Activated CD4-positive, alpha-beta T cell treated with anti-CD3 and anti-CD28 coated beads for 24 hours (primary cell): ENCODE data around the gene U2AF2.
A peak's percentile ranks its signal among the peaks of the same experiment; 100 is the strongest.

Experiments used
- DNase-seq, 2 donors: peaks; one replicate each; pipeline ENCODE4 v3.0.0-alpha.2; 2020; ENCODE audit warnings: low read depth in 2 of 2

U2AF2 gene

DNA sequence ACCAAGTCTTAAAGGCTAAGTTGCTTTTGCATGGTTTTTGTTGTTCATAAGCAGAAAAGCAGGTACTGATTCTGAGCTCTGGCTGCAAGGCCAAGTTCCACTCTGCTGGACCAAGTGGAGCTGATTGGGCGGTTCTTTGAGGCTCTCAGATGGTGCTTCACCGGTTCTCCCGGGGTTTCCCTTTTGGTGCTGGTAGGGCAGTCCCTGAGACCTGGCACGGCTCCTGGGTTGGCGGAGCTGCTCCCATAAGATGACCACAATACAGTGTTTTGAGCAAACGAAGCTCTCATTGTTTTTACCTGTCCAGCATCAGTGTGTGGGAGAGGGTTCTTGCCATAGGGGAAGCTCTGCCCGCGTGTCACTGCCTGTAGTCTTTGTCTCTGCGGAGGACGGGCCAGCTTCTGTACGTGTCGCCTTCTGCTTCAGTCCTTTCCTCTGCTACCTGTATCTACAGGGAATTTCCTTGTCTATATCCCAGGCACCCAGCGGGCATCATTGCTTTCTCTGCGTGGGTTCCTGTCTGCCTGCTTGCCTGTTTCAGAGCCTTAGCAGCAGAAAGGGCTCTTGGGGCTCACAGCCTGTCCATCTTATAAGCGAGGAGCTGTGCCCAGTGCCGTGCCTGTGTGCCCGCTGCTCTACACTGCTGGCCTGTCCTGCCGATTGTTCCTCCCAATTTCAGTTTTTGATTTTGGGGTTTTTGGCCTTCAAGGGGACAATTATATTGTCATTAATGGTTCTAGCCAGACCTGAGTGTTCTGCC lies 2.3 kb downstream of the U2AF2 start:
- no peak for DNase-seq

DNA sequence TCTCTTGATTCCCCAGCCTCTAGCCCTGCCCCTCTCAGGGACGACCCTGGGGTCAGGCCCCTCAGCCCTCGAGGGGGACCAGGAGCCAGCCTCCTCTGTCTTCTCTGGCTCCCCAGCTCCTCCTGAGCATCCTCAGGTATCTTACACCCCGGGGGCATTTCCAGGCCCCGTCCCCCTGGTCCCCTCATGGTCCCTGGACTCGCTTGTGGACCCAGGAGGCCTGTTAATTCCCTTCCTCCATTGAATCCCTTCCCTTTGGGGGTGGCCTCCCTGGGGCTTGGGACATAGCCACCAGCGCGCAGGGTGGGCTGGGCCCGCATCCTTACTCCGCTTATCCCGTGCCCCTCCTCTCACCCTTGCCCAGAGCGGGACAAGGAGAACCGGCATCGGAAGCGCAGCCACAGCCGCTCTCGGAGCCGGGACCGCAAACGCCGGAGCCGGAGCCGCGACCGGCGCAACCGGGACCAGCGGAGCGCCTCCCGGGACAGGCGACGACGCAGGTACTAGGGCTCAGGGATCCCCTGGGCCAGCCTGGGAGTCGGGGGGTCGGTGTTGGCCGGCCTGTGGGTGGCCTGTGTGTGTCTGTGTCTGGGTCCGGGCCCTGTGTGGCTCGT lies 4.1 kb downstream of the U2AF2 start:
- no peak for DNase-seq

DNA sequence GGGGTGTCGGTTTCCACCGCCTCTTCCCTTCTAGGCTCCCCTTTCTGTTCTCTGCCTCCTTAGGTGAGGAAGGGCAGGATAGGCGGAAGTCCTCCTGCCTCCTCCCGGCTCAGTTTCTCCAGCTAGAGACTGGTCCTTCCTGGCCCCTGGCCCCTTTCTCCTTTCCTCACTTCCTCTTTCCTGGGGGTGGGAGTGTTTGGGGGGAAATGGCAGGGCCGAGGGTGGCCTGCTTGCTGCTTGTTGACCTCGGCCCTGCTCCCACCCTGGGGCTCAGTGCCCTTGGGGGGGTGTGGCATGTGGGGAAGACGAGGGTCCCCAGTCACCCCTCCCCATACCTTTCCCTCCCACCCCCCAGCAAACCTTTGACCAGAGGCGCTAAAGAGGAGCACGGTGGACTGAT lies 5.0 kb downstream of the U2AF2 start:
- DNase-seq = no peak

DNA sequence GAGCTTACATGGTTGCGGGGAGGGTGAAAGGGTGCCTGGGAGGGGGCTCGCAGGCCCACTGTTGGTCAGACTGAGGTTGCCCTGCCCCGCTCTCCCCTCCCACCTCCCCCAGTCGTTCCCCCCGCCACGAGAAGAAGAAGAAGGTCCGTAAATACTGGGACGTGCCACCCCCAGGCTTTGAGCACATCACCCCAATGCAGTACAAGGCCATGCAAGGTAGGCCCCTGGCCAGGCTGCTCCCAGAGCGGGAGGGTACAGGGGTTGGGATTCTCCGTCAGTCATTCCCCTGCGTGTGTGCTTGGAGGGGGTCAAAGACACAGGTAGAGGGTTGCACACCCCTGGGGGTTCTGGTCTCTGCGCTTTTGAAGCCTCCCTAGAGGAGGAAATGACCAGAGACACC lies 5.6 kb downstream of the U2AF2 start:
- no peak for DNase-seq

DNA sequence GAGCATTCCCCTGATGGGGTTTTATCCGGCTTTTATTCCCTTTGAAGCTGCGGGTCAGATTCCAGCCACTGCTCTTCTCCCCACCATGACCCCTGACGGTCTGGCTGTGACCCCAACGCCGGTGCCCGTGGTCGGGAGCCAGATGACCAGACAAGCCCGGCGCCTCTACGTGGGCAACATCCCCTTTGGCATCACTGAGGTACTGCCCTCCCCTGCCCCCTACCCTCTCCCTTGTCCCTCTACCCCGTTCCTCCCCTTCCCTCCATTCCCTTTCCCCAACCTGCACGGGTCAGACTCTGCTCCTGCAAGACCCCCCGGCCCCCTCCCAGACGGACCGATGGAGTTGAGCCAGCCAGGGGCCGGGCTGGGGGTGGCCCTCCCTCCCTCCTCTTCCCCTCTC lies 6.2 kb downstream of the U2AF2 start:
- no peak for DNase-seq

DNA sequence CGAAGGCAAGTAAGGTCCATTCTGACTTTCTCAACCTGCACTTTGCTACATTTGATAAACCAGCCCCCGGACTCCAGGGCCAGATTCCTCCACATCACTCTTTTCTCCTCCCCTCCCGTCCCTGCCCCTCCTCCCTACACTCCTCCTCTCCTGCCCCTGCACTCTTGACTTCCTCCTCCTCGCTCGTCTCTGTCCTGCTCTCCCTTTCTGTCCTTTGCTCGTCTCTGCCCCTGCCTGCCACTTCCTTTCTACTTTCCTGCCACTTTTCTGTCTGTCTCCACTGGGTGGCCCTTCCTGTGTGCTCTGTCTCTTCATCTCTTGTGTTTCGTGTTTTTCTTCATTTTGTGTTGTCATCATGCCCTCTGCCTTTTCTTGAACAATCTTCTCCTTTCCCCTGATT lies 7.0 kb downstream of the U2AF2 start:
- no peak for DNase-seq

DNA sequence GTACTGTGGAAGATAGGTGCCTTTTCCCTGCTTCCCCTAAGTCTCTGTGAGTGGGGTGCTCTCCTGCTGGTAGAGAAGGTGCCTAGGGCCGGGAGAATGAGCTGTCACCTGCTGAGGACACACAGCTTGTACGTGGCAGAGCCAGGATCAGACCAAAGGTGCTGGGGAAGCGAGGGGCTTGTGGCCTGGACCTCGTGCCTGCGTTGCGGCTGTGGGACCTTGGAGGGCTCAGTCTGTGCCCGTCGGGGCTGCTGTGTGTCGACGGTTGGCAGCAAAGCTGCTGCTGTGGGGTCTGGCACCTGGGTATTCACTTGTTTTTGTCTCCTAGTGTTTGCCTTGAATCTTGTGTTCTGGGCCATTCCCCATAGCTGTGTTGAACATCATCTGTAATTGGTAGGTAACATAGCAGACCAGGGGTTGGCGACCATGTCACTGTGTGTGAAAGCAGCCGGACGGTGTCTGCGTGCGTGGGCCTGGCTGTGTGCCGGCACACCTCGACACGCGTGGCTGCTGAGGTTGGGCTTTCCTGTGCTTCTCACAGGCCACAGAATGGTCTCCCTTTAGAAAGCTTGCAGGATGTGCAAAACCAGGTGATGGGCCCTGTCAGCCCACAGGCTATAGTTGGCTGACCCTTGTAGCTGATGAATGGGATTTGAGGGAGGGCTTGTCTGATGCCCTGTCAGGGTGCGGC lies 9.2 kb downstream of the U2AF2 start:
- DNase-seq = no peak

DNA sequence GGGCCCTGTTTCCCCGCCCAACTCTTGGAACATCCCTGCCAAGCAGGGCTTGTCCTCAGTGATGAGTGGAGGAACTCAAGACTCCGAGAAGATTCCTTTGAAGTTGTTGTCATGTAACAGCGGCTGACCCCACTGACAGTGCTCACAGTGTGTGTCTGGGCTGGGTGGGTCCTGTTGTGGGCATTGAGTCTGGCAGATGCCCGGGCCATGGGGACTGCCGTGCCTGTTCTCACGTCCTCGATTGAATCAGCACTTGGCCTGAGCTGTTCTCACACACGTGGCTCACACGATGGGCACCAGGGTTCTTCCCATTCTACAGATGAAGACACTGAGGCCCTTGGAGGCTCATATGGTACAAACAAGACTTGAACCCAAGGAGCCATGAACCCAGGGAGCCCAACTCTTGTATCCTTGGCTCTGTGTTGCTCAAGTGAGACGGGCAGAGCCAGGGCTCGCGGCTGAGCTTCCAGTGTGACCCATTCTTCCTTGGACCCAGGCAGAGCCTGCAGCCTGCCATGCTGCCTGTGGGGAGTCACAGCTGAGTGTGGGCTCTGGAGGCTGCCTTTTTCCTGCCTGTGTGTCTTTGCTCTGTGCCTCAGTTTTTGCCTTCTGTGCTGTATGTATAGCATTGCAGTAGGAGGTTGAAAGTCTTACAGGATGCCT lies 11.6 kb downstream of the U2AF2 start:
- DNase-seq = no peak

DNA sequence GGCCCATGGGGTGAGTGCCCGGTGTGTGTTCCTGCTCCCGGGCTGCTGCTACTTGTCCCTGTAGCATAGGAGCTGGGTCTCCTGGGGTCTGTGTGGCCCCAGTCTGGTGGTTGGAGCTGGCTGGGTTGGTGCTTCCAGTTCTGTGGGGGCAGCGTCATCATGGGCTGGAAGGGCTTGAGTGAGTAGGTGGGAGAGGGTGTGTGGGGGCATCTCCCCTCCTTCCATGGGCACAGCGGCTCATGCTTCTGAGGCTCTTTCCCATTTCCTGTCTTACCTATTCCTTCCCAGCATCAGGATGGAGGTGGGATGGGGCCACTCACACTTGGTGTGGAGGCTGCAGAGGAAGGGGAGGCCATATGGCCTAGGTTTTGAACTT lies 12.2 kb downstream of the U2AF2 start:
- DNase-seq = no peak

DNA sequence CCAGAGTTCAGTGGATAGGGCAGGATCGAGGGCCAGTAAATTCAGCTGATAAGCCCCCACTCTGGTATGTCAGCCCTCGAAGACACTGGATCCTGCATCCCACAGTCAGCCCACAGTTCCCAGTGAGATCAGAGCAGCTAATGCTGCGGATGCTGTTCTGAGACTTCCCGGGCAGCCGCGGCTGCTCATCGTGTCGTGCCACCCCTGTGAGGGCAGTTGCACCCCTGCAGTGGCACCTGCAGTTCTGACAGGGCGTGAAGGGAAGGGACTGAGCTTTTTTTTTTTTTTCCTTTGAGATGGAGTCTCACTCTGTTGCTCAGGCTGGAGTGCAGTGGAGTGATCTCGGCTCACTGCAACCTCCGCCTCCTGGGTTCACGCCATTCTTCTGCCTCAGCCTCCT lies 12.7 kb downstream of the U2AF2 start:
- DNase-seq = no peak

DNA sequence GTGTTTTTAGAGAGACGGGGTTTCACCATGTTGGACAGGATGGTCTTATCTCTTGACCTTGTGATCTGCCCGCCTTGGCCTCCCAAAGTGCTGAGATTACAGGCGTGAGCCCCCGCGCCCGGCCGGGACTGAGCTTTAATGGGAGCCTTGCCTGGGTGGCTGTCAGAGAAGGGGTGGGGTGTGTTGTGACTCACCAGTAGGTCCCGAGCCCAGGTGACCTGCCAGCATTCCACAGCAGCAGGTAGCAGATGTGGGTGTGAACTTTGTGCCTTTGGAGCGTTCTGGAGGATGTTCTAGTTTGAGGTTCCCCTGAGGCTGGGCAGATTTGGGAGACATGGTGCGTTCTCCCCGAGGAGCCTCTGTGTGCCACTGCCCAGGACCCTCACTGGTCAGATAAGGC lies 13.1 kb downstream of the U2AF2 start:
- DNase-seq = no peak

DNA sequence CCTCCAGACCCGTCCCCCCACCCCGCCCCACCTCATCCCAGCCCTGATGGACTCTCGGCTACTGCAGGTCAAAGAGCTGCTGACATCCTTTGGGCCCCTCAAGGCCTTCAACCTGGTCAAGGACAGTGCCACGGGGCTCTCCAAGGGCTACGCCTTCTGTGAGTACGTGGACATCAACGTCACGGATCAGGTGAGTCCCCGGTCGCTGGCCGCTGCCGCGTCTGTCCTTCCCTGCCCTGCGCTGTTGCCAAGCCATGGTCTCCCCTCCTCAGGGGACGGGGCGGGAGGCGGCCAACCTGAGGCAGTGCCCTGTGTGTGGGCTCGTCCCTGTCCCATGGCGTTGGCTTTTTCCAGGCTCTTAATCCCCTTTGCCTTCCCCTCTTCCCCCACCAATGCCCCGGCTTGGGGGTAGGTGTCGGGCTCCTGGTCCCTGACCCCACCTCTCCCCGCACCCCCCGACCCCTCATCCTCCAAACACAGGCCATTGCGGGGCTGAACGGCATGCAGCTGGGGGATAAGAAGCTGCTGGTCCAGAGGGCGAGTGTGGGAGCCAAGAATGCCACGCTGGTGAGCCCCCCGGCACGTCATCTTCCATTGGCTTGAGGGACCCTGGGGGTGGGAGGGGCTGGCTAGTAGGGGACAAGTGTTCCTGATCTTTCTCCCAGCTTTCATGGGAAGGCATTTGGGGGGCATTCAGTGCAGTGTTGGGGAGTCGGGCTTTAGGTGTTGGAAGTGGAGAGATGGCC lies 13.9 kb downstream of the U2AF2 start:
- DNase-seq = no peak

DNA sequence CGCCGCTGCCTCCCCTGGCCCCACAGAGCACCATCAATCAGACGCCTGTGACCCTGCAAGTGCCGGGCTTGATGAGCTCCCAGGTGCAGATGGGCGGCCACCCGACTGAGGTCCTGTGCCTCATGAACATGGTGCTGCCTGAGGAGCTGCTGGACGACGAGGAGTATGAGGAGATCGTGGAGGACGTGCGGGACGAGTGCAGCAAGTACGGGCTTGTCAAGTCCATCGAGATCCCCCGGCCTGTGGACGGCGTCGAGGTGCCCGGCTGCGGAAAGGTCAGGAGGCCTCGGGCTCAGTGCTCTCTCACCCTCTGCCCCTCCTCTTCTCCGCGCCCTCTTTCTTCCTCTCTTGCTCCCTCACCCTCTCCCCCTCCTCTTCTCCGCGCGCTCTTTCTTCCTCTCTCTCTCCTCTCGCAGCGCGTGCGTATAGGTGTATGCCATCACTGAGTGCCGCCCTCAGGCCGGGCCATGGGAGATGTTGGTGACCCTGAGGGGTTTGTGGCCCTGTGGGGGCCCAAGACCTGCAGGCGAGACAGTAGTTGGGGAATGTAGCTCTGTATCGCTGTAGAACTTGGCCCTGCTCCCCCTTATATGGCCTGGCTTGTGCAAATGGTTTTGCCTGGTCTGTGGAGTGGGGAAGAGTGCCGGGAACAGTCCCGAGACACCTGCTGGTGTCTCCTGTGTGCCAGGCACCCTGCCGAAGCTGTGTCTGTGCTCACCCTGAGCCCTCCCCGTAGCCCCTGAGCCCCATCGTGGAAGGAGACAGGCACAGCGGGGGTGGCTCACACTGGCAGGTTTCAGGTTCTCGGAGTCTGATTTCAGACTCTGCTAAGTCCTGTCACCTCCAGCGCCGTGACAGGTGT lies 14.8 kb downstream of the U2AF2 start:
- DNase-seq = no peak

DNA sequence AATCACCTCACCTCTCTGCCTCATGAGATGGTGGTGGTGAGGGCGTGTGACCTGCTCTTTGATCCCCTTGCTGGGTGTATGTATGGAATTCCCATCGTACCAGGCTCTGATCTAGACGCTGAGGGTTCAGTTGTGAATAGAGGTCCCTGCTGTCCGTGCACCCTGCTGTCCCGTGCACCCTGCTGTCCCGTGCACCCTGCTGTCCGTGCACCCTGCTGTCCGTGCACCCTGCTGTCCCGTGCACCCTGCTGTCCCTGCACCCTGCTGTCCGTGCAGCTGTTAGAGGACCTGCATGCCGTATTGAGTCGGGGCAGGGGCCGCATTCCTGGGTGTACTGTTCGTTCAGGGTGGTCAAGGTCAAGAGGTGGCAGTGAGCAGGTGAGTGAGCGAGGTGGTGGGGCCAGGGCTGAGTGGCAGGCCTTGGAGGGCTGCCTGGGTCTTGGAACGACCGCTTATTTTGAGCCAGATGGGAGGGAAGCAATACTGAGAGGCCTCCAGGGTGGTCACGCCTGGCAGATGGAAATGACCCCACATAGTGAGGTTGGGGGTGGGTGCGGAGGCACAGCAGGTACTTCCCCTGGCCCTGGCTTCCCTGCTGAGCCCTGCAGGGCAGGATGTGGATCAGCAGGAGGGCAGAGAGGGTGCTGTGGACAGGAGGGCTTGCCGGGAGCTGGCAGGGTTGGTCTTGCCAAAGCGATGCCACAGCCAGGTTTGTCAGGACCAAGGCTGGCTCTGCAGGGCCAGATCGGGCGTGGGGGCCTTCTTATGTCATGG lies 15.6 kb downstream of the U2AF2 start:
- no peak for DNase-seq

DNA sequence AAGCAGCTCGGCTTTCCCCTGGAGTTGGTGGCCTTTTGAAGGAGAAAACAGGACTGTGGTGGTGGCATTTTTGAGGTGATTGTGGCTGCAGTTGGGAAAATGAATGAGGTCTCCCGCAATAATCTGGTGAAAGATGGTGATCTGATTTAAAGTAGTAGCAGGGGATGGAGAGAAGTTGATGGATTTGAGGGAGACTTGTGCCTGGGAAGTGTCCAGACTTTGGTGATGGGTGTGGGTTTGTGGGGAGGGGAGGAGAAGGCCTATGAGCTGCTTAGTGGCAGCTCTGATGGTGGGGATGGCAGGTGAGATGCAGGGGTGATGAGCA lies 16.2 kb downstream of the U2AF2 start:
- DNase-seq = no peak

DNA sequence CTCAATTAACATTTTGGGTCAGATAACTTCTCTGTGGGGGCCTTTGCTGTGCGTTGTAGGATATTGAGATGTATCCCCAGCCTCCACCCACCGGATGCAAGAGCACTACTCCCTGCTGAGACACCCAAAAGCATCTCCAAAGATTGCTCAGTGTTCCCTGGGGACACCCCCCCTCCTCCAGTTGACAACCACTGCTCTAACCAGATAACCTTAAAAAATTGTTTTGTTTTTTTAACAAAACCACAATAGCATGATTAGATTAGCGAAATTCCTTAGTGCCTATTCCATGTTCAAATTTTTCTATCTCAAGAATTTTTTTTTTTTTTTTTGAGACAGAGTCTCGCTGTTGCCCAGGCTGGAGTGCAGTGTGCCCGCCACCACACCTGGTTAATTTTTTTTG lies 17.6 kb downstream of the U2AF2 start:
- DNase-seq = no peak

DNA sequence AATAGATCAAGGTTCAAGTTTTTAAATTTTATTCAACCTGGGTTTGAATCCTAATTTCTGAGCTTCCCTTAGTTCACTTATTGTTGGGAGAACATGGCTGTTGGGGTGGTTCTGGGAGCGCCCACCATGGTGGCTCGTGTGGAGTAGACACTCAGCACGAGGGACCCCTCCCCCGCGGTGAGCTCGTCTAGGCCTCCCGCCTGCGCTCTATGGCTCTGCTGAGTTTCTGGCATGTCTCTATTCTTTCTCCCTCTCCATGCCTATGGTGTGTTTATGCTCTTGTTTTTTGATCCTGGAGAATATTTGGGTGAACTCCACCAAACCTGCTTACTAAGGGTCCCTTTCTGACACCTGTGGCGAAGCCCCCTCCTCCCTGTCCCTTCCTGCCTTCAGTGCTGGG lies 18.6 kb downstream of the U2AF2 start:
- no peak for DNase-seq

DNA sequence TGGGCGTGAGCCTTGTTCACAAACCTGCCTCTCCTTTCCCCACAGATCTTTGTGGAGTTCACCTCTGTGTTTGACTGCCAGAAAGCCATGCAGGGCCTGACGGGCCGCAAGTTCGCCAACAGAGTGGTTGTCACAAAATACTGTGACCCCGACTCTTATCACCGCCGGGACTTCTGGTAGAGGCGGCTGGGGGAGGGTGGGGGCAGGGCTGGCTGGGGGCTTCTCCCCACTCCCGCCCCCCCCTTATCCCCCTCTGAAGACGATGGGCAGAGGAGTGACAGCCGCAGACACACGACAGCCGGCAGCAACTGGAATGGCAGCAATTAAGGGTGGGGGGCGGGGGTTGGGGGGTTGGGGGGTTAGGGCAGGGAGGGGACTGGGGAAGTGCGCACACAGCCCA lies 19.1 kb downstream of the U2AF2 start:
- DNase-seq = no peak

DNA sequence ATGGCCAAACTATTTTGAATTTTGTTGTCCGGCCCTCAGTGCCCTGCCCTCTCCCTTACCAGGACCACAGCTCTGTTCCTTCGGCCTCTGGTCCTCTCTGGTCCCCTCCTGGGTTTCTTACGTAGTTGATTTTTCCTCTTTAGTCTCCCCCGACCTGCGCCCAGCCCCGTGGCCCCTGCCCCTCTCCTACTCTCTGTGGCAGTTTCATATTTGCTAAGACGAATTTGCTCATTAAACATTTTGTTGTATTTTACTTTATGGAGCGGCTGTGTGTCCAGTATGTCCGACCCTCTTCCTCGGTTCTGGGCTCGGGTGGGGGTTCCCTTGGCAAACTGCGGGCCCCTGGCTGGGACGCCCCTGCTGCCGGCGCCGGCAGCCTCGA lies 19.6 kb downstream of the U2AF2 start:
- DNase-seq = no peak

DNA sequence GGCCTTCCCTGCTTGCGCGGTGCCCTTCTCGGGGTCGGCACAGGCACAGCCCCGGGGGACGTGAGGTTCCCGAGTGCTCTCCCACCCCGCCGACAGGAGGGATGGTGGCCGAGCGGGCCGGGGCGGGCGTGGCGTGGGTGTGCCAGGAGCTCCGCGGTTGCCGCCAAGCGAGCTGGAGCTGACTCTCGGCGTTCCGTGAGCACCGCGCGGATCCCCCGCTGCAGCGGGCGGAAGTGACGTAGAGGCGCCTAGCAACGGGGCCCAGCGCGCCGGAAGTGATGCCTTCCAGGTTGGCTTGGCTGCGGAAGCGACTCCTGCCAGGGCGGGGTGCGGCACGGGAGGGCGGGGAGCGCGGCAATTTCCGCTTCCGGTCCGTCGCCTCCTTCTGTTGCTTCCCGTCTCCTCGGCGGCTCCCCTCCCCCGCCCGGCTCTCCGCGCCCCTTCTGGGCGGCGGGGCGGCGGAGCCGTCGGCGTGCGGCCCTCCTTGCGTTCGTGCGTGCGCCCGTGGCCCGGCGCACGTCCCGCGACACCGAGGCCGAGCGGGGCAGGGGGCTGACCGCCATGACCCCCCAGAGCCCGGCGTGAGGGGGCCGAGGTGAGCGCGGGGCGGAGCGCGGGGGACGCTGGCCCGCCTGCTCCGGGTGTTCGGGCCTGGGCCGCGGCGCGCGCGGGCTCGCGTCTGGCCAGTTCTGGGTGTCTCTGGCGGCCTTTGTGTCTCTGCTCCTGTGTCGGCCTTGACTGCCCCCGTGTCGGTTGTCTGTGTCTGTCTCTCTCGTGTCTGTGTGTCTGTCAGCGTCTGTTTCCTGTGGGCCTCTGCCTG lies 20.2 kb downstream of the U2AF2 start, which contains the start of gene EPN1:
Gene EPN1 (plus strand): TSS at position 386 of the 820 bp plus-strand sequence. CDS start 3,402 bp downstream, outside the sequence.
- peak; percentile 94 to 95 for DNase-seq
